GM12874 (cell line): ENCODE data around the gene SMARCAD1.

ENCODE experiments used
- TF ChIP-seq, protein P1 (sequence below): IDR thresholded peaks from 2 replicates; pipeline ENCODE4 v1.5.1; 2011; ENCODE audit warnings: low read depth, mild to moderate bottlenecking, control low read depth, low read length, moderate library complexity; ENCODE audit not compliant: insufficient read depth

Gene SMARCAD1

DNA sequence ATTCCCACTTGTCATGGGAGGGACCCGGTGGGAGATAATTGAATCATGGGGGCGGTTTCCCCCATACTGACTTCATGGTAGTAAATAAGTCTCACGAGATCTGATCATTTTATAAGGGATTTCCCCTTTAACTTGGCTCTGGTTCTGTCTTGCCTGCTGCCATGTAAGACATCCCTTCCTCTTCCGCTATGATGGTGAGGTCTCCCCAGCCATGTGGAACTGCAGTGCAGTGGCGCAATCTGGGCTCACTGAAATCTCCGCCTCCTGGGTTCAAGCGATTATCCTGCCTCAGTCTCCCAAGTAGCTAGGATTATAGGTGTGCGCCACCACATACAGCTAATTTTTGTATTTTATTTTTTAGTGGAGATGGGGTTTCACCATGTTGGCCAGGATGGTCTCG, 132.1 kb downstream of the SMARCAD1 start:
- TF ChIP-seq, protein P1, sequence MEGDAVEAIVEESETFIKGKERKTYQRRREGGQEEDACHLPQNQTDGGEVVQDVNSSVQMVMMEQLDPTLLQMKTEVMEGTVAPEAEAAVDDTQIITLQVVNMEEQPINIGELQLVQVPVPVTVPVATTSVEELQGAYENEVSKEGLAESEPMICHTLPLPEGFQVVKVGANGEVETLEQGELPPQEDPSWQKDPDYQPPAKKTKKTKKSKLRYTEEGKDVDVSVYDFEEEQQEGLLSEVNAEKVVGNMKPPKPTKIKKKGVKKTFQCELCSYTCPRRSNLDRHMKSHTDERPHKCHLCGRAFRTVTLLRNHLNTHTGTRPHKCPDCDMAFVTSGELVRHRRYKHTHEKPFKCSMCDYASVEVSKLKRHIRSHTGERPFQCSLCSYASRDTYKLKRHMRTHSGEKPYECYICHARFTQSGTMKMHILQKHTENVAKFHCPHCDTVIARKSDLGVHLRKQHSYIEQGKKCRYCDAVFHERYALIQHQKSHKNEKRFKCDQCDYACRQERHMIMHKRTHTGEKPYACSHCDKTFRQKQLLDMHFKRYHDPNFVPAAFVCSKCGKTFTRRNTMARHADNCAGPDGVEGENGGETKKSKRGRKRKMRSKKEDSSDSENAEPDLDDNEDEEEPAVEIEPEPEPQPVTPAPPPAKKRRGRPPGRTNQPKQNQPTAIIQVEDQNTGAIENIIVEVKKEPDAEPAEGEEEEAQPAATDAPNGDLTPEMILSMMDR, result no peak
